ENCODE data around the gene SMG9.

The SMG9 gene

DNA sequence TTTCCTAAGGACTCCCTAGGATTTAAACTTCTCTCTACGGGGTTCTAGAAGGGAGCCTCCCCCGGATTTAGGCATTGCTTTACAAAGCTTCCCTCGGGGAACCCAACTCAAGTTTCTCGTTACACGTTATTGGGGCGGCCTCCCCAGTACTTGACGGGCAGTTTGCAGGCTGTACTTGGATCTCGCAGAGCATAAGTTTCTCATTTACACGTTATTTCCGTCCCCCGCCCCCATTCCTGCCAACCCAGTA is 584 bp downstream of the SMG9 start:
- Mint-ChIP-seq H3K27ac (peak overlapping the region; percentile 99), H3K27me3 (ENCODE audit: low read depth) (no peaks in the 10 kb centered on the region), H3K4me3 (peak overlapping the region; percentile 96), H3K36me3 (ENCODE audit: low read depth) (peaks cover 37% of the 10 kb centered on the region), H3K9me3 (no peaks in the 10 kb centered on the region), H3K4me1 (ENCODE audit: low read depth) (peaks cover 53% of the 10 kb centered on the region)

- peak overlapping the region; percentile 23 for H3K4me3 Mint-ChIP-seq
- H3K27ac Mint-ChIP-seq, result peak overlapping the region; percentile 43
- no peaks in the 10 kb centered on the region for H3K9me3 Mint-ChIP-seq
- peaks cover 47% of the 10 kb centered on the region for H3K36me3 Mint-ChIP-seq (ENCODE audit: low read depth)
- peaks cover 50% of the 10 kb centered on the region for H3K4me1 Mint-ChIP-seq (ENCODE audit: low read depth)
- no peaks in the 10 kb centered on the region for H3K27me3 Mint-ChIP-seq (ENCODE audit: low read depth)
These were observed 2.4 kb downstream of the SMG9 start for GRCh38 chr19:43752287-43752875.

DNA sequence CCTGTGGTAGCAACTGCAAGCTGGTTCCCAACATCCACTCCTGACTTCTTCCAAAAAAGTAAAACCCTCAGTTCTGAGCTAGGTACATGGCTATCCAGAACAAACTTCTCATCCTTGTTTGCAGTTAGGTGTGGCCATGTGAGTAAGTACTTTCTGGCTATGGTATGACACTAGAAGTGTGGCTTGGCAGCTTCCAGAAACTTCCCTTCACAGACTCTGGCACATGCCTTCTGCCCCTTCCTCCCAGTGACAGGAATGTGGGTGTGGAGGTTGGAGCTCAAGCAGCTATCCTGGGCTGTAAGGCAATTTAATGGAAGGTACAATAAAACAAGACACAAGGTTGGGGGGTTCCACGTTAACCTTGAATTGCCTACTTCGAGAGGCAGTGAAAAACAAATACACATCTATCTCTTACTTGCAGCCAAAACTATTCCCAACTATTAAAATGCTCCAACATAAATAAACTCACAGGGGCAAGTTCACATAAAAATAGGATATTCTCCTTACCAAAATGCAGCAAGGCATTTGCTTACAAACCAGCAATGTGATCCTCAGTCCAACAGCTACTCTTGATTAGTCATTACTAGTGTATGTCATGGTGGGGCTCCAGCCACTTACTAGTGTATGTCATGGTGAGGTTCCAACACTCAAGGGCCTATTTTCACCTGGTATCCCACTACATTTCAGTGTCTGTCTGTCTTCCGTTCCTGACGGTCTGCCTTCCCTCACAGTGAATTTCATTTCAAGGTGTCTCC is 3.1 kb downstream of the SMG9 start:
- Mint-ChIP-seq H3K4me3 (peak overlapping the region; percentile 23), H3K4me1 (ENCODE audit: low read depth) (peaks cover 44% of the 10 kb centered on the region), H3K36me3 (ENCODE audit: low read depth) (peaks cover 48% of the 10 kb centered on the region), H3K27me3 (ENCODE audit: low read depth) (no peaks in the 10 kb centered on the region), H3K9me3 (no peaks in the 10 kb centered on the region), H3K27ac (no peak overlapping the region)

- Mint-ChIP-seq H3K4me3 (no peak overlapping the region), H3K27me3 (ENCODE audit: low read depth) (no peaks in the 10 kb centered on the region), H3K4me1 (ENCODE audit: low read depth) (peaks cover 37% of the 10 kb centered on the region), H3K9me3 (no peaks in the 10 kb centered on the region), H3K27ac (peak overlapping the region; percentile 27), H3K36me3 (ENCODE audit: low read depth) (peaks cover 49% of the 10 kb centered on the region)
These were observed 4.9 kb downstream of the SMG9 start for GRCh38 chr19:43749898-43750297.

GRCh38 chr19:43749152-43749551 is 5.6 kb downstream of the SMG9 start:
- Mint-ChIP-seq H3K36me3 (ENCODE audit: low read depth) (peaks cover 55% of the 10 kb centered on the region), H3K27ac (peak overlapping the region; percentile 42), H3K4me3 (no peak overlapping the region), H3K27me3 (ENCODE audit: low read depth) (no peaks in the 10 kb centered on the region), H3K9me3 (no peaks in the 10 kb centered on the region), H3K4me1 (ENCODE audit: low read depth) (peaks cover 40% of the 10 kb centered on the region)

DNA sequence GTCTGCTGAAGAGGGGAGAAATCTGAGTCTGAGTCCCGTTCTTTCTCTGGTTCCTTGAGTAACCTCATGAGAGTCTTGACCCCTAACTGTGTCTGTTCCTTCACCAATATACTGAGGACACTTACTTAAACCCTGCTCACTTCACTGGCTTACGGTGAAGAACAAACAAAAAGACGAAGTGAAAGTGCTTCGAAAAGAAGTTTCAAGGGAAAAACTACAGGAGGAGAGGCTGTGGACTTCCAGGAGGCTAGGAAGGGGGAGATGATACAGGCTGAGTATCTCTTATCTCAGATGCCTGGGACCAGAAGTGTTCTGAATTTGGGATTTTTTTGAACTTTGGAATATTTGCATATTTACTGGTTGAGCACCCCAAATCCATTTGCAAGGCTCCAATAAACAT is 6.1 kb downstream of the SMG9 start:
- Mint-ChIP-seq H3K27me3 (ENCODE audit: low read depth) (no peaks in the 10 kb centered on the region), H3K9me3 (no peaks in the 10 kb centered on the region), H3K4me1 (ENCODE audit: low read depth) (peaks cover 40% of the 10 kb centered on the region), H3K4me3 (no peak overlapping the region), H3K36me3 (ENCODE audit: low read depth) (peaks cover 59% of the 10 kb centered on the region), H3K27ac (peak overlapping the region; percentile 42)

DNA sequence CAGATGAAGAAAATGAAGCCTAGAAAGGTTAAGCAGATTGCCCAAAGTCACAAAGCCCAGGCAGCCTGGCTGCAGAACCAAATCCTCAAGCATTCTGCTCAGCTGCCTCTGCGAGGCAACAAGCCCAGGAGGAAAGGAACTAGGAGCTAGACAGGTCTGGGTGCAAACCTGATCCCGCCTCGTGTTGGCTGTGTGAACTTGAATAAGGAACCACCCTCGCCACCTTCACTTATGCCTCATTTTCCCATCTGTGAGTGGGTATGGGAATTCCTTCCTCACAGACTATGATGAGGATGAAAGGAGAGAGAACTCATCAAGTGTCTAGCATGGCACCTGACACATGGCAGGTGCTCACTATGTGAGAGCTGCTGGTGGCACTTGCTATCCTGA is 6.6 kb downstream of the SMG9 start:
- Mint-ChIP-seq H3K4me3 (no peak overlapping the region), H3K9me3 (no peaks in the 10 kb centered on the region), H3K4me1 (ENCODE audit: low read depth) (peaks cover 37% of the 10 kb centered on the region), H3K27me3 (ENCODE audit: low read depth) (no peaks in the 10 kb centered on the region), H3K27ac (peak overlapping the region; percentile 74), H3K36me3 (ENCODE audit: low read depth) (peaks cover 61% of the 10 kb centered on the region)

- Mint-ChIP-seq H3K4me1 (ENCODE audit: low read depth) (peaks cover 33% of the 10 kb centered on the region), H3K9me3 (no peaks in the 10 kb centered on the region), H3K4me3 (no peak overlapping the region), H3K27me3 (ENCODE audit: low read depth) (no peaks in the 10 kb centered on the region), H3K27ac (peak overlapping the region; percentile 74), H3K36me3 (ENCODE audit: low read depth) (peaks cover 62% of the 10 kb centered on the region)
These were observed 7.1 kb downstream of the SMG9 start for GRCh38 chr19:43747557-43748204.

DNA sequence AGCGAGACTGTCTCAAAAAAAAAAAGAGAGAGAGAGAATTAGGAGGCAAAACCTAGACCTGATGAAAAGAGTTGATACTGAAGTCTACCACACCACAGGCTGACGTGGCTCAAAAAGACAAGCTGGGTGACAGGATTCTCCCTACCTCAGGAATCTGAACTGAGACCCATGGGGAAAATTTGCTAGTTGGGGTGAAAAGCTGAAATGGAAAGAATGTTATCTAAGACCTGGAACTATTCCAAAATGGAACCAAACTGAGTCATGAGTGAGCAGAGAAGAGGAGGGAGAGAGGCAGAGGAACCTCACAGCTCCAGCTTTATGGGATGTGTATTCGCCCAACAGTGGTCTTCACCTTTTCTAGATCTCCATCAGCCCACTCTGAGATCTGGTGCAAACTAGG is 11.7 kb downstream of the SMG9 start:
- peaks cover 55% of the 10 kb centered on the region for H3K36me3 Mint-ChIP-seq (ENCODE audit: low read depth)

DNA sequence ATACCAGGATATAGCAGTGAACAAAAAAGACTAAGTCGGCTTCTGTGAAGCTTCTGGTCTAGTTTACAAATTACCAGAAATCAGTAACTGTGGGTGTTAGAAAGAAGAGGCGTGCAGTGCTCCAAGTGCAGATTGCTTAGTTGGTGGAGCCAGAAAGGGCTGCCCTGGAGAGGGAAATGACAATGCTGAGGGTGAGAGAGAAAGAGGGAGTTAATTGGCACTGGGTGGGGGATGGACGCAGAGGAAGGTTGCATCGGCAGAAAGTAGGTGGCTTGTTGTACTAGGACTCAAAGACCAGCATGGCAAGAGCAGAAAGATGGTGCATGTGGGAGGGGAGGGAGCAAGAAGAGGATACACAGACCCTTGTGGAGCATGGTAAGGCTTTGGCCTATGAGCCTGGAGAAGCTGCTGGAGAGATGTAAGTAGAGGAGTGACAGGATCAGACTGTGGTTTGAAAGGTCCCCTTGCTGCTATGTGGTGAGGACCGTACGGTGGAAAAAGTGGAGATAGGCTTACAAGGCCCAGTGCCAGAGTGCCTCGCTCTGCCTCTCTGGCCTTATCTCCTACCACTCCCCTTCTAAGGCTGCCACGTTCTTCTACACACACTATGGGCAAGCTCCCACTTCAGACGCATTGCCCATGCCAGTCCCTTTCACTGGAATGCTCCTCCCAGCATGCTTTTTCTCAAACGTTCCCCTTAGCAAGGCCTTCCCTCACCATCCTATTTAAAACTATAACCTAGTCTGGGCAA is 13.5 kb downstream of the SMG9 start:
- H3K4me3 Mint-ChIP-seq, result no peak overlapping the region
- H3K4me1 Mint-ChIP-seq (ENCODE audit: low read depth), result peaks cover 27% of the 10 kb centered on the region

More for the DNA sequence above, 11.7 kb downstream of the SMG9 start:
- Mint-ChIP-seq H3K4me3 (no peak overlapping the region), H3K9me3 (no peaks in the 10 kb centered on the region), H3K27ac (no peak overlapping the region), H3K4me1 (ENCODE audit: low read depth) (peaks cover 25% of the 10 kb centered on the region), H3K27me3 (ENCODE audit: low read depth) (no peaks in the 10 kb centered on the region)

DNA sequence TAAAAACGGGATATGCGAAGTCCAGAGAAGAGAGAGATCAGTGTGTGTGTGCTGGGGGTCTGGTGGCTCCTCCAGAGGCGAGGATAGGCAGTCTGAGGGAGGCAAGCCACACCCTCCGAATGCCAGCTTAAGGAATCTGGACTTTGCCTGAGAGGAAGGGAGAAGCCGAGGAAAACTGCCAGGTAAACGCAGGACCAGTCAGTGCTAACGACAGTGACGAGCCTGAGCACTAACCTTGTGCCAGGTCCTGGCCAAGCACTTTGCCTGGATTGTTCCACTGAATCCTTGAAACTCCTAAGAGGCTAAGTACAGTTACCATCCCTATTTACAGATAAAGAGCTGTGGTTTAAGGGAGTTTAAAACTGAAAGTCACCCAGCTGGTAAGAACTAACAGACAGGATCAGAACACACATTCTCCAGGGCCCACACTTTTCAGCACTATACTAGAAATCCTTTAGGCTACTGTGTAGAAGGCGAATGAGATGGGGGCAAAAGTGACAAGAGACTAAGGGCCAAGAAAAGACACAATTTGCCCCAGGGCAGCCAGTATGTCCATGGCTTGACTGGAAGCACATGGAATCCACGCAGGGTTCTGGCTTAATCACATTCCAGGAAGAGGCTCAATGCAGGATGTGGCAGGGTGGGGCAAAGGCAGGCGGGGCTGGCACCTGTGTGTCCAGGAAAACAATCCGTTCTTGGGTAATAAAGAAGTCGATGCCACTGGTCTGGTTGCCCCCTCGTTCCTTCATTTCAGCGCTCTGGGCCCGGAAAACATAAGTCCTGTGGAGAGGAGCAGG is 15.1 kb downstream of the SMG9 start:
- Mint-ChIP-seq H3K4me3 (no peak overlapping the region), H3K9me3 (no peaks in the 10 kb centered on the region), H3K27me3 (ENCODE audit: low read depth) (no peaks in the 10 kb centered on the region), H3K36me3 (ENCODE audit: low read depth) (peaks cover 53% of the 10 kb centered on the region), H3K4me1 (ENCODE audit: low read depth) (peaks cover 23% of the 10 kb centered on the region), H3K27ac (peak overlapping the region; percentile 61)

More for the DNA sequence above, 13.5 kb downstream of the SMG9 start:
- Mint-ChIP-seq H3K27me3 (ENCODE audit: low read depth) (no peaks in the 10 kb centered on the region), H3K9me3 (no peaks in the 10 kb centered on the region), H3K27ac (no peak overlapping the region), H3K36me3 (ENCODE audit: low read depth) (peaks cover 56% of the 10 kb centered on the region)

GRCh38 chr19:43738780-43739211 is 16.0 kb downstream of the SMG9 start:
- Mint-ChIP-seq H3K27ac (peak overlapping the region; percentile 38), H3K9me3 (no peaks in the 10 kb centered on the region), H3K4me1 (ENCODE audit: low read depth) (peaks cover 22% of the 10 kb centered on the region), H3K36me3 (ENCODE audit: low read depth) (peaks cover 46% of the 10 kb centered on the region), H3K4me3 (no peak overlapping the region), H3K27me3 (ENCODE audit: low read depth) (no peaks in the 10 kb centered on the region)

DNA sequence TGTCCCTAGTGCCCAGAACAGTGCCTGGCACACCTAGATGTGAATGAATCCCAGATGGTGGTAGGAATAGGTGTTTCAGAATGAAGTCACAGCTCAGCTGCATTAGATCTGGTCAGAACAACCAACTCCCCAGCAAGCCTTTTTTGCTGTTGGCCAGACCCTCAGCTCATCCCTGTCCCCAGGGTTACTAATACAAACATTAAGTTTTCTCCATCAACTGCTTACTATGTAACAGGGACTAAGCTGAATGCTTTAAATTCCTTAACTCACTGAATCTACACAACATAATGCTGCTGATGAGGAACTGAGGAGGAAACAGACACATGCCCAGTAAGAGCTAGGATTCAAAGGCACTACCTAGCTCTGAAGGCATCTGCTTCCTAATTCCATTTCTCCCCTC is 18.8 kb downstream of the SMG9 start:
- Mint-ChIP-seq H3K36me3 (ENCODE audit: low read depth) (peaks cover 54% of the 10 kb centered on the region), H3K27me3 (ENCODE audit: low read depth) (no peaks in the 10 kb centered on the region), H3K9me3 (no peaks in the 10 kb centered on the region), H3K27ac (no peak overlapping the region), H3K4me1 (ENCODE audit: low read depth) (peaks cover 19% of the 10 kb centered on the region), H3K4me3 (no peak overlapping the region)

DNA sequence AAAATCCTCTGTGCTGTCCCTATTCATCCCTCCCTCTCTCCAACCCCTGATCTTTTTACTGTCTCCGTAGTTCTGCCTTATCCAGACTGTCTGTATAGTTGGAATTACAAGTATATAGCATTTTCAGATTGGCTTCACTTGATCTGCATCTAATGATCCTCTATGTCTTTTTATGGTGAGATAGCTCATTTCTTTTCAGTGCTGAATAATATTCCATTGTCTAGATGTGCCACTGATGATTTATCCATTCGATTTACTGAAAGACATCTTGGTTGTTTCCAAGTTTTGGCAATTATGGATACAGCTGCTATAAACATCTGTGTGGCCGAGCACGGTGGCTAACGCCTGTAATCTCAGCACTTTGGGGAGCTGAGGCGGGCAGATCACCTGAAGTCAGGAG is 19.7 kb downstream of the SMG9 start:
- Mint-ChIP-seq H3K27me3 (ENCODE audit: low read depth) (no peaks in the 10 kb centered on the region), H3K36me3 (ENCODE audit: low read depth) (peaks cover 48% of the 10 kb centered on the region), H3K4me1 (ENCODE audit: low read depth) (peaks cover 14% of the 10 kb centered on the region), H3K4me3 (no peak overlapping the region), H3K27ac (no peak overlapping the region), H3K9me3 (no peaks in the 10 kb centered on the region)
